Hindlimb muscle (tissue), 1 donor: ENCODE measurements around the gene SDC3. TPM values are rescaled to one million over a fixed set of nuclear protein-coding genes. Genes with fewer than 3 reads are reported as not detected.
A peak's percentile ranks its signal among the peaks of the same experiment; 100 is the strongest.

Experiments used
- DNase-seq: peaks from one replicate; pipeline ENCODE4 v3.0.0-alpha.2; 2013
- polyA plus RNA-seq: library from polyadenylated mRNA; unstranded; fragments of 120-200 nt; gene quantifications from one replicate; pipeline ENCODE4 v1.2.1, GENCODE V29; 2013; ENCODE audit not compliant: insufficient read length

SDC3 gene
- polyA plus RNA-seq, 1 donor, result 36.0 TPM

GRCh38 chr1:30888975-30889374 lies 19.6 kb downstream of the SDC3 start:
- DNase-seq, result no peak

GRCh38 chr1:30888391-30888790 lies 20.2 kb downstream of the SDC3 start:
- no peak for DNase-seq

- DNase-seq, result no peak
Measured at GRCh38 chr1:30887485-30888315, 20.9 kb downstream of the SDC3 start.

- no peak for DNase-seq
Measured at GRCh38 chr1:30886710-30887428, 21.7 kb downstream of the SDC3 start.

GRCh38 chr1:30885570-30886522 lies 22.7 kb downstream of the SDC3 start:
- no peak for DNase-seq

GRCh38 chr1:30884723-30885122 lies 23.8 kb downstream of the SDC3 start:
- no peak for DNase-seq

GRCh38 chr1:30883389-30884172 lies 25.0 kb downstream of the SDC3 start:
- no peak for DNase-seq

GRCh38 chr1:30882678-30883388 lies 25.7 kb downstream of the SDC3 start:
- no peak for DNase-seq

GRCh38 chr1:30881319-30882181 lies 27.0 kb downstream of the SDC3 start:
- no peak for DNase-seq

GRCh38 chr1:30880678-30881318 lies 27.8 kb downstream of the SDC3 start:
- DNase-seq, result no peak

- DNase-seq, result peak; percentile 63
Measured at GRCh38 chr1:30879940-30880677, 28.4 kb downstream of the SDC3 start.

GRCh38 chr1:30879126-30879786 lies 29.3 kb downstream of the SDC3 start:
- DNase-seq, result no peak

- DNase-seq, result no peak
Measured at GRCh38 chr1:30878559-30878958, 30.0 kb downstream of the SDC3 start.

- DNase-seq, result no peak
Measured at GRCh38 chr1:30878016-30878415, 30.5 kb downstream of the SDC3 start.

GRCh38 chr1:30877205-30877912 lies 31.2 kb downstream of the SDC3 start:
- DNase-seq, result peak; percentile 76

- DNase-seq, result no peak
Measured at GRCh38 chr1:30876451-30877204, 31.9 kb downstream of the SDC3 start.

GRCh38 chr1:30875916-30876315 lies 32.6 kb downstream of the SDC3 start:
- DNase-seq, result no peak
